ENCODE measurements around the gene HELZ. TPM values are rescaled to one million over a fixed set of nuclear protein-coding genes. Genes with fewer than 3 reads are reported as not detected.

Gene HELZ
- total and polyA plus RNA-seq, 2 of the 8 experiments (the other 6 are each of a cell fraction or from before 2014, with no cell fraction given), result 10.0 to 48.7 TPM

- TF ChIP-seq ATF2 (IDR thresholded peaks at IDR 0.05; ENCODE audit: low read length) (no peak), CHD1 (IDR thresholded peaks at IDR 0.05; ENCODE audit: low read depth, low read length) (no peak), JUND (IDR thresholded peaks at IDR 0.05; ENCODE audit: low read length) (no peak), ATF3 (IDR thresholded peaks at IDR 0.05; ENCODE audit: insufficient read depth, low read depth, low read length) (no peak), GABPA (IDR thresholded peaks at IDR 0.05; ENCODE audit: borderline replicate concordance, insufficient read depth, low read length) (no peak), MAFK (IDR thresholded peaks at IDR 0.05; ENCODE audit: low read depth, low read length) (no peak), TCF12 (IDR thresholded peaks at IDR 0.05; ENCODE audit: low read depth, low read length) (no peak)
Measured at GRCh38 chr17:67241719-67242341, 3.2 kb downstream of the HELZ start (continued).
